ENCODE results near the gene RBM15B. TPM values are rescaled to one million over a fixed set of nuclear protein-coding genes. Genes with fewer than 3 reads are reported as not detected.

Gene RBM15B
- total RNA-seq, 2 experiments from 2014 or later = 19.0 to 19.4 TPM

- H3K9me3 Mint-ChIP-seq = no peaks in the 10 kb centered on the region
- H3K4me1 Mint-ChIP-seq (ENCODE audit: low read depth) = peaks cover 2% of the 10 kb centered on the region
- H3K36me3 Mint-ChIP-seq = peaks cover 27% of the 10 kb centered on the region
- ChIA-PET POLR2A (no interaction called here), CTCF (no interaction called here)
- DNase-seq = no peak
- intact Hi-C loops (cut with micrococcal nuclease) = no loop called here
- no peak overlapping the region for H3K27ac Mint-ChIP-seq
- no peak overlapping the region for H3K4me3 Mint-ChIP-seq
- no peaks in the 10 kb centered on the region for H3K27me3 Mint-ChIP-seq
Measured at GRCh38 chr3:51426921-51427320, 35.8 kb downstream of the RBM15B start.

- Mint-ChIP-seq H3K27me3 (no peaks in the 10 kb centered on the region), H3K4me3 (no peak overlapping the region), H3K36me3 (peaks cover 30% of the 10 kb centered on the region), H3K9me3 (no peaks in the 10 kb centered on the region), H3K4me1 (ENCODE audit: low read depth) (no peaks in the 10 kb centered on the region), H3K27ac (no peak overlapping the region)
- ChIA-PET POLR2A (no interaction called here), CTCF (no interaction called here)
- intact Hi-C loops (cut with micrococcal nuclease) = no loop called here
- no peak for DNase-seq
Measured at GRCh38 chr3:51429138-51429537, 38.1 kb downstream of the RBM15B start.

GRCh38 chr3:51434110-51434509 is 43.0 kb downstream of the RBM15B start:
- no peak for DNase-seq
- intact Hi-C loops (cut with micrococcal nuclease) = loop anchor here (1.0 kb wide), 2 partner anchors 45 to 49 kb away; partner anchors contain the start of gene MANF
- Mint-ChIP-seq H3K36me3 (peaks cover 26% of the 10 kb centered on the region), H3K27me3 (no peaks in the 10 kb centered on the region), H3K27ac (no peak overlapping the region), H3K4me1 (ENCODE audit: low read depth) (peaks cover 7% of the 10 kb centered on the region), H3K4me3 (no peak overlapping the region), H3K9me3 (no peaks in the 10 kb centered on the region)
- ChIA-PET POLR2A (no interaction called here), CTCF (interaction anchor here (0.6 to 2.6 kb wide), 27 partner anchors 9 to 1079 kb away, joined by 3 to 19 read pairs (median 4); no protein-coding TSS in a partner anchor)

GRCh38 chr3:51434746-51435327 is 43.8 kb downstream of the RBM15B start:
- POLR2A ChIA-PET = no interaction called here
- Mint-ChIP-seq H3K36me3 (peaks cover 22% of the 10 kb centered on the region), H3K9me3 (no peaks in the 10 kb centered on the region), H3K27ac (no peak overlapping the region), H3K27me3 (no peaks in the 10 kb centered on the region), H3K4me3 (no peak overlapping the region), H3K4me1 (ENCODE audit: low read depth) (peaks cover 7% of the 10 kb centered on the region)
- peak; percentile 56 for DNase-seq
- intact Hi-C loops (cut with micrococcal nuclease) = loop anchor here (1.0 kb wide), 2 partner anchors 46 to 50 kb away; partner anchors contain the start of gene MANF
- CTCF ChIA-PET = interaction anchor here (0.6 to 2.6 kb wide), 30 partner anchors 8 to 1080 kb away, joined by 3 to 19 read pairs (median 3); no protein-coding TSS in a partner anchor

- H3K36me3 Mint-ChIP-seq = peaks cover 28% of the 10 kb centered on the region
- no peak for DNase-seq
- no peaks in the 10 kb centered on the region for H3K9me3 Mint-ChIP-seq
- intact Hi-C loops (cut with micrococcal nuclease) = no loop called here
- H3K4me1 Mint-ChIP-seq (ENCODE audit: low read depth) = peaks cover 13% of the 10 kb centered on the region
- CTCF ChIA-PET = no interaction called here
- POLR2A ChIA-PET = no interaction called here
- no peak overlapping the region for H3K27ac Mint-ChIP-seq
- H3K27me3 Mint-ChIP-seq = no peaks in the 10 kb centered on the region
- no peak overlapping the region for H3K4me3 Mint-ChIP-seq
Measured at GRCh38 chr3:51436998-51437639, 46.0 kb downstream of the RBM15B start.

GRCh38 chr3:51441282-51442030 is 50.4 kb downstream of the RBM15B start:
- Mint-ChIP-seq H3K36me3 (peaks cover 16% of the 10 kb centered on the region), H3K4me3 (no peak overlapping the region), H3K4me1 (ENCODE audit: low read depth) (peaks cover 17% of the 10 kb centered on the region), H3K9me3 (no peaks in the 10 kb centered on the region), H3K27ac (peak overlapping the region; percentile 31), H3K27me3 (no peaks in the 10 kb centered on the region)
- intact Hi-C loops (cut with micrococcal nuclease) = no loop called here
- no peak for DNase-seq
- ChIA-PET CTCF (interaction anchor here (0.6 to 1.6 kb wide), 3 partner anchors 12 to 471 kb away, joined by 3 to 4 read pairs (median 3); no protein-coding TSS in a partner anchor), POLR2A (no interaction called here)

- DNase-seq = no peak
- Mint-ChIP-seq H3K27me3 (no peaks in the 10 kb centered on the region), H3K27ac (peak overlapping the region; percentile 23), H3K36me3 (peaks cover 17% of the 10 kb centered on the region), H3K4me1 (ENCODE audit: low read depth) (peaks cover 33% of the 10 kb centered on the region), H3K9me3 (no peaks in the 10 kb centered on the region), H3K4me3 (no peak overlapping the region)
- intact Hi-C loops (cut with micrococcal nuclease) = no loop called here
- ChIA-PET POLR2A (no interaction called here), CTCF (interaction anchor here (2.1 kb wide), 1 partner anchor 11 kb away, joined by 9 read pairs; no protein-coding TSS in a partner anchor)
Measured at GRCh38 chr3:51445544-51446280, 54.6 kb downstream of the RBM15B start.

Other genes with a start within 250 kb of the RBM15B start
- 100 to 1,000 TPM; 151 to 162 TPM for gene MANF, start 6.0 kb upstream of the RBM15B start, total RNA-seq
- 10 to 100 TPM; 36.6 TPM for gene DCAF1, start 108.7 kb downstream of the RBM15B start, total RNA-seq
- 10 to 100 TPM; 27.6 to 30.0 TPM for gene RAD54L2, start 147.4 kb downstream of the RBM15B start, total RNA-seq

Data from activated CD4-positive, alpha-beta memory T cell treated with anti-CD3 and anti-CD28 coated beads for 36 hours (primary cell).